Activated CD8-positive, alpha-beta memory T cell treated with anti-CD3 and anti-CD28 coated beads, Interleukin-2, amount 50 U/mL, for 24 hours (primary cell): ENCODE results near the gene GATA2.

Experiments used
- DNase-seq: peaks from one replicate; pipeline ENCODE4 v3.0.0-alpha.2; 2020; ENCODE audit errors: extremely low read depth

Gene GATA2

GRCh38 chr3:128488636-128488990 lies 4.4 kb downstream of the GATA2 start:
- no peak for DNase-seq

DNA sequence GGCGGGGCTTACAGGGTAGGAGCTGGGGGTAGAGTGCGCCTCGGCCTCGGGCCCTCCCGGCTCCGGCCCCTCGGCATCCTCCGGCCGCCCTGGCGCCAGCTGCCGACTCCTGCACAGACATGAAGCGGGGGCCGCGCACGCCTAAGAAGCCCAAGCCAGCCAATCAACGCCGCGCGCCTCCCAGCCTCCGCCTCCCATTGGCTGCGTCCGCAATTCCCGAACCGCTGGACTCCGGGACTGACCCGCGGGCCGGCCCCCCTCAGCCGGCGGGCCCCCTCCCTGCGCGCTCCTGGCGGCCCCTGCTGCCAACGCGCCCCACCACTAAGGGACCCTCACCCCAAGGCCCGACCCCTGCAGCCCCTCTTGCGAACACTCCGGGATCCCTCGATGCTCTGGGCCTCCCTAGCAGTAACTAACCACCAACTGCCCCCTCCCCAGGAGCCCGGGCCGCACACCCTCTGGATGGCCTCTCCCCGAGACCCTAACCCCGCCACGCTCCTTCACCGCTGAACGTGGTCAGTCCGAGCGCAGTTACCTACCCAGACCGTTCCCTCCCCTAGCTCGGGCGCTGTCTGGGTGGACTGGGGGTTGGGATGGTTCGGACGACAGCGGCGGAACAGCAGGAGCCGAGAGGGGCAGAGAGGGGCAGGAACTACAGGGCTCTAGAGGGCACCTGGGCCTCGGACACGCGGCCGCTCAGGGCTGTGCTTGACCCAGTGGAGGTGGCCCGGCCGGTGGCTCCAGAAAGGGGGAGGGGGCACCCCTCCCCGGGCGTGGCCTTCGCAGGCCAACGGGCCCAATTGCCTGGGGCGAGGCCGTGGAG lies 5.0 kb downstream of the GATA2 start:
- DNase-seq: no peak

GRCh38 chr3:128487538-128487812 lies 5.5 kb downstream of the GATA2 start:
- no peak for DNase-seq

GRCh38 chr3:128486681-128487537 lies 6.1 kb downstream of the GATA2 start:
- no peak for DNase-seq

DNA sequence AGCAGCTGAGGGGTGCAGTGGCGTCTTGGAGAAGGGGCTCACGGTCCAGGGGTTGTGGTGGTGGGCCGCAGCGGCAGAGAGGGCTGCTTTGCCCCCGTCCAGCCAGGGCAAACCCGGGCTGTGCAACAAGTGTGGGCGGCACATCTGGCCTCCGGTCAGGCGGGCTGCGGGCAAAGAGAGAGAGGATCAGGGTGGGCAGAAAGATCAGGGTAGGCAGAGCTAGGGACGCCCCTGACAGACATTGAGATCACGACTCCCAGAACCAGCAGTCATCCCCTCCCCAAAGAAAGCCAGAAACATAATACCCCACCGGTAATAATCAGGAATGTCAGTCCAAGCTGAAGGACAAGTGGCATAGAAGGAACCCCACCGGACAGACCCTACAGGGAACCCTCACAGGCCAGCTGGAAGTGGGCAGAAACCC lies 6.8 kb downstream of the GATA2 start:
- DNase-seq: no peak

GRCh38 chr3:128485282-128486204 lies 7.5 kb downstream of the GATA2 start:
- no peak for DNase-seq

DNA sequence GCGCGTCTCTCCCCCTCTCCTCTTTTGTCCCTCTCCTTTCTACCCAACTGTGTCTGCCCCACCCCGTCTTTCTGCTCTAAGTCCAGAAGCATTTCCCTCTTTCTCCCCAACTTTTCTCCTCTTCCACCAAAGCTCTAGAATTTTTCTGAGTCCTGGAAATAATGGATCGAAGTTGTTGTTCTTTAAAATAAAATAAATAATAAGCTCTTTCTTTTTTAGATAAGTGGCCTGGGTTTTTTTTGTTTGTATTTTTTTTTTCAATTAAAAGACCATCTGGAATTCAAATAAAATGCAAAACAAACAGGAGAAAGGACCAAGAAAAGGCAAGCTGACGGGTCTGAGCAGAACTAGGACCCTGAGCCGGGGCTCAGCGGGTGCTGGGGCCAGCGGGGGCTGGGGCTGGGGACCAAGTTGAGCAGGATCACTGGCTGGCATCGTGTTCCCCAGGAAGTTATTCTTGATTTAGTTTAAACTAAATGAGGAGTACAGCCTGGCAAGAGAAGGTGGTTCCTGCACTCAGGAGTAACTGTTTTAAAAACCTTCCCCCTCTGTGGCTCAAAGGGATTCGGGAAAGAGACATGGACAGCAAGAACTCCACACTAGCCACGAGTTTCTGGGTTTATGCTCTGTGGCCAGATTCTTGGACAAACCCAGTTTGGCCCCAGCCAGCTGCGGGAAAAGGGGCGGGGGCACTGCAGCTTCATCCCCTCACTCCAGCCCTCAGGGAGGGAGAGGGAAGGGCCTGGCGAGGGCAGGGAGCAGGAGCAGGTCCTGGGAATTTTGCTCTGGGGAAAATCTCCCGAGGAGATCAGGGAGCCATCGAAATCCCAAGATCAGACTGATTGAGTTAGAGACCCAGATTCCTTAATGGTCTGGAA lies 8.4 kb downstream of the GATA2 start:
- no peak for DNase-seq

- no peak for DNase-seq
These were observed 9.2 kb downstream of the GATA2 start for GRCh38 chr3:128483657-128484403.

DNA sequence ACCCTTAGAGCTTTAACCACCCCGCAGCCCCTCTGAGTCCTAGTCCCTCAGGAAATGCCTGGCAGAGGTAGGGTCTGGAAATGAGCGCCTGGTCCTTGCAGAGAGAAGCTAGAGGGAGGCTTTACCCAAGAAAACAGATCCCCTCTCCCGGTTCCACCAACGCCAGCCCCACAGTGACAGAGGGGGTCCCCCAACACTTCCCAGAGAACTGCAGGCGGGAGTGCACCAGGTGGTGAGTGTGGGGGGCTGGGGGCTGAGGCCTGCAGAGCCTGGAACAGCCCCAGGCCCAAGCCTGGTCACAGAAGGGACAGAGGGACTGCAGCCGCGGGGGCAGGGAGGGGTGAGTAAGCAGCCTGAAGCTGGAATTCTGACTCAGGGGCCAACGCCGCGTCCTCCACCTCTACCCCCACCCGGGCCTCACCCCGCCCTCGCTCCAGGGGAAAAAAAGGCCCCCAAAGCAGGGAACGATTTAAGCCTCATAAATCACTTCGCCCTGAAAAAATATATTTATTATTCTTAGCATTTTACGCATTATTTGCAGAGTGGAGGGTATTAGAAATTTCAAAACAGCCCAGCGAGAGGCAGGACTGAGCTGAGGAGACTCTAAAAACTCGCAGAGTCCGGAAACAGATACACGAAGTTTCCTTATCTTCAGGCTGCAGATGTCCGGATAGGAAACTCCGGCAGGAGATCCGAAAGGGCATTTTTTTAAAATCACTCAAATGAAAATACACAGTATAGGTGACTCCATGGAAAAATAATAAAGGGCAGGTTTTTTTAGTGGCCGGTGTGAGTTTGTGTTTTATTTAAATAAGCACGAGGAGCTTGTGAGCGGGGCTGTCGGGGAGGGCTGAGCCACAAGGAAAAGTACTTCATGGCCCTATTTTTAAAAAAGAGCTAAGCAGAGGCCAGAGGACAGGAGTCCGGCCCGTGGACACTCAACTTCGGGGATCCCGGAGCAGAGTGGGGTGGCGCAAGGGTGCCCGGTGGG lies 10.0 kb downstream of the GATA2 start:
- no peak for DNase-seq

- no peak for DNase-seq
These were observed 10.8 kb downstream of the GATA2 start for GRCh38 chr3:128482175-128482574.

- DNase-seq: no peak
These were observed 11.5 kb downstream of the GATA2 start for GRCh38 chr3:128481438-128481942.

- DNase-seq: no peak
These were observed 12.1 kb downstream of the GATA2 start for GRCh38 chr3:128480717-128481437.

DNA sequence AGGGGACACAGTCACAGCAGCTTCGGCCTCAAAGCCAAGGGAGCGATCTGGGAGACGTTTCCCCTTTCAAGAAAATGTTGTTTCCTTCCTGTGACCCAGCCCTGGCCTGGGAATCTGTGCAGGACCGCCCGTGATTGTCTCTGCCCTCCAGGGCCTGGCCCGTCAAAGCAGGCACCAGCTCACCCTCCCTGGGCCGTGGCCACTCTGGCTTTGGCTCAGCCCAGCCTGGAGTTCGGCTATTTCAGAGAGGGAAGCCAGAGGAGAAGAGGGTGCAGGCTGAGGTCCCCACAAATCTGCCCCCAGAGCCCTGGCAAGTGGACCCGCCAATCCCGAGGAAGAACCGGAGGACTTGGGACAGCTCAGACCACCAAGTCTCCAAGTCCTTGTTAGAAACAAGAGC lies 12.7 kb downstream of the GATA2 start:
- DNase-seq: no peak

DNA sequence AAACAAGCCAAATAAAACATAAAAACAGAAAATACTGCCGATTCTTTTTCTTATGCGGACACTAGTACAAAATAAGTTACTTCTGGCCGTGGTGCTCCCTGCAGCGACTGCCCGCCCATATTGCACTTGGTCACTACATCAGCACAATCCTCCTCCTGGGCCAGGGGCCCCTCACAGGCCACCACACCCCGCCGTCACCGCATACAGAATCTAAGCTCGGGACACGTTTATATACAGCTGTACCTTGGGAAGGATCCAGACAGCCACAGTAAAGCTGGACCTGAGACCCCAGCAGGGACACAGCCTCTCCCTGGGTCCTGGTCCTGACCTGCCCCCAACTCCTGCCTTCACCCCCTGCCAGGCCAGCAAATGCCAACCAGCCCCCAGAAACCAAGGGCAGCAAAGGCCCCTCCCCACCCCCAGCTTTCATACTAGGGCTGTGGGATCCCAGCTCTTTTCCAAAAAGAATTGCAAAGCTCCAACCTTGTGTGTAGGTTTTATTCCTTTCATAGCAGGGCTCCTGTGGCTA lies 13.4 kb downstream of the GATA2 start:
- no peak for DNase-seq

DNA sequence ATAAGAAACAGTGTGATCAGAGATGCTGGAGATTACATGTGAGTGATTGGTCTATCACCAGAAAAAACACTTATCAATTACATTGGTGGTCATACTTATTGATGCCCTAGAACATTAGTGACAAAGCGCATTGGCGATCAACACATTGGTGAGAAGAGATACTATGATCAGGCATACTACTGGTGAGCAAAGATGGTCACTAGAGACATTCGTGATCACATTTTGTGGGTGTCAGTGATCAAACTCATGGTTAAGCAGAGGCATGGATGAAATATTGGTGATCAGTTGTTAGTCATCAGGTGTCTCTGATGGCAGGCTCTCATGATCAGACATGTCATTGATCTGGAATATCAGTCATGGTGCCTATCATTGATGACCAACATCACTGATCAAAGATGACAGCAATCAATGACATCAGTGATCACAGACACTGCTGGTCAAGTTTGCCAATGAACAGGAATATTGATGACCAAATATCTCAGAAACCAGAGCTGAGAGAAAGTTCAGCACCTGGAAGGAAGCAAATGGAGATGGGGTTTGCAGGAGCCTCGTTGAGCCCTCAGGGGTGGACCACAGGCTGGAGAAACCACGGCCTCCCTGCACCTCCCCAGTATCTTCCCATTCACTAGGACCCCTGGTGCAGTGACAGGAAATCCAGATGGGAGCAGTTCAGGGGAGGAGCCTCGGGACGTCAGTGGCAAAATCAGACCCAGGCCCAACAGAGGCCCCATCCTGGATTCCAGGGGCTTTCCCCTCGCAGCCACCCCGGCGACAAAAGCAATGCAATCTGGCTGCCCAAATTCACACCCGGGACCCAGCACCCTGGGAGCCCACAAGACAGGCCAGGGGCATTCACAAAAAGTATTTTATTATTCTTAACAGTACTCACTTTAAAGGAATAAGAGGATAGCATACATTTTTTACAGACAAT lies 14.2 kb downstream of the GATA2 start:
- DNase-seq: no peak

DNA sequence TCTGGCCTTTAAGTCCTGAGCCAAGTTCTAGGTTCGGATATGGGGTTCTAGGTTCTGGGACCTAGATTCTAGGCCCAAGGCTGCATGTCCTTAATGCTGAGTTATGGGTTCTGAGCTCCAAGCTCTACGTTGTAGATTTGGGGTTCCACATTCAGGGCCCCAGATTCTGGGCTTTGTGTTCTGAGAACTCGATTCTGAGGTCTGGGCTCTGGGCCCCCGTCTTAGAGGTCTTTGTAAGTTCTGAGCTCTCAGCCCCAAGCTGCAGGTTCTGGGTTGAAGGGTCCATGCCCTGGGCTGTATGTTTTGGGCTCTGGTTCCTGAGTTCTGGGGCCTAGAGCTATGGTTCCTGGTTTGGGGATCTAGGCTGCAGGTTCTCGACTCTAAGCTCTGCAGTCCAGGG lies 16.3 kb downstream of the GATA2 start:
- no peak for DNase-seq

- DNase-seq: no peak
These were observed 17.6 kb downstream of the GATA2 start for GRCh38 chr3:128475355-128475754.
